HG02798 (cell line): ENCODE results near the gene LRRK1.
"Not testable (repeated sequence)": the region's sequence is repeated elsewhere in the genome, so short reads cannot be mapped to it uniquely, and the experiment has no call there.

Experiments used
- ATAC-seq: cut with Tn5 transposase; IDR thresholded peaks from one replicate; pipeline ENCODE4 v1.9.1; 2021; ENCODE audit warnings: mild to moderate bottlenecking; ENCODE audit not compliant: unreplicated experiment, poor library complexity

LRRK1 gene

DNA sequence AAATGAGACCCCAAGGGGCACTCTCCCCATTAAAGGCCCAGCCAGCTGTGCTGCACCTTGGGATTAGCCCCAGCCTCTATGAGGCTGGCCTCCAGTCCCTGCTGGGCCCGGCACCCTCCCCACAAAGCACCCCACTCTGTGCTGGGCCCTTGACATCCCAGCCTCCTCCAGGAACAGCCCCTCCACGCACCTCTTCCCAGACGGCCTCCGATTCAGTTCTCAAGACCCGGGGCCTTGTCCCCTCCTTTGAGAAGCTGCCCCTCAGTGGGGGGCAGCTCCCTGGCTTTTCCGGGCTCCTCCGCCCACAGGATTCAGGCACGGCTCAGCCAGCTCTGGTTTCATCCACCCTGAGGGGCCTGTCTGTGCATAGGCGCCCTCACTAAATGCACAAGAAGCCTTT is 144.1 kb downstream of the LRRK1 start:
- ATAC-seq, result no peak

DNA sequence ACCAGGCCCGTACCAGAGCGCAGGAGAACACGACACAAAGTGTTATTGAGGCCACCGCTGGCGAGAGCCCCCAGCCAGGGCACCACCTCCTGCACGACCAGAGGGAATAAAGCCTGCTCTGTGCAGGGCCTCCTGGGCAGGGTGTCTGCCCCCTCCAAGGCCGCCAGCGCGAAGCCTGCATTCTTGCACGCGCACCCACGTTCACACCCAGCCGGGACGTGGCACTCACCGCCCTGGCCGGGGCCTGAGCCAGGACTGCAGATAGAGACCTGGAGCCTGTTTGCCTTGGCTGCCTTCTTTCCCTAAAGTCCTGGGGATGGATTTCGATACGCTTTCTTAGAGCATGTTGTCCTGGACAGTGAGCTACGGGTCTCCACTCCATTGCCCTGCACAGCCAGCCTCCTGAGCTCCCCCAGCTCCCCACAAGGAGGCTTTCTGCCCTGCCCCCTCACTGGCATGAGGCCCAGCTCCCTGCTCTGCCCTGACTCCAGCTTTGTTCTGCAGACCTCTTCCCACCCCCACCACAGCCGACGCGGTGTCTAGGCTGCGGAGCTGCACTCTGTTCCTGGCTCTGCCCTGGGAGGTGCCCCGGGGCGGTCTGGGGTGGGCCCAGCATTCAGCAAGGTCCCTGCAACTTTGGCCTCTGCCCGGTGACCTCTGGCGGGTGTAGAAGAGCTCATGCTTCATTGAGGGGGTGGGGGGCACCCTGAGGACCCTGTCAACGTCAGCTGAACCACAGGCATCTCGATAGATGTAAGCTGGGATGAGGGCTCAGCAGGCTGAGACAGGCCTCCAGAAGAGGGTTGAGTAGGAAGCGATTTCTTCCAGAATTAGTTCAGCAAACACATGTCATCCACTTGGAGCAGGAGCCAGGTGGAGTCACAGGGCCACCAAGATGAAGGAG is 145.0 kb downstream of the LRRK1 start:
- ATAC-seq, result no peak

DNA sequence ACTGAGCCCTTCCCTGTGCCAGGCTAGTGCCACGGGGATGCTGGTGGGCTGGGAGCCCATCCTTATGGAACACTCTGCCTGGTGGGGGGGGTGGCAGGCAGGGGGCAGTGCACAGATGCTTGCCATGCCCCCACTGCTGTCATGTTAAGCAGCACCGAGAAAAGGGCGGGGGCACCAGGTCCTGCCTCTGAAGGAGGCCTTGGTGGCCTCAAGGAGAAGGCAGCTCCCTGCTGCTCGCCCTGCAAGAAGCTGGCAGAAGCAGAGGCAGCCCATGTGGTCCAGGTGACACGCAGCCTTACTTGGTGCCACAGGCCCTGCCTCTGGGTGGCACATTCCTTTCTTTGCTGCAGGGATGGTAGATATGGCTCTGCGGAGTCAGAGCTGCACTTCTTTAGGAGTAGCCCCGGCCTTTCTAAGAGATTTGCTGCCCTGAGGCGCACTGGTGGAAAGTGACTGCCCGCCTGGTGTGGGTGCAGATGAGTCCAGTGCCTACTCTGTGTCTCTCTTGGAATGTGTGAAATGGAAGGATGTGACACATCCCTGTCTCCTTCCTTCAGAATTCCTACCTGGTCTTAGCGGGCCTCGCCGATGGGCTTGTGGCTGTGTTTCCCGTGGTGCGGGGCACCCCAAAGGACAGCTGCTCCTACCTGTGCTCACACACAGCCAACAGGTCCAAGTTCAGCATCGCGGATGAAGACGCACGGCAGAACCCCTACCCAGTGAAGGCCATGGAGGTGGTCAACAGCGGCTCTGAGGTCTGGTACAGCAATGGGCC is 145.8 kb downstream of the LRRK1 start:
- ATAC-seq, result no peak

DNA sequence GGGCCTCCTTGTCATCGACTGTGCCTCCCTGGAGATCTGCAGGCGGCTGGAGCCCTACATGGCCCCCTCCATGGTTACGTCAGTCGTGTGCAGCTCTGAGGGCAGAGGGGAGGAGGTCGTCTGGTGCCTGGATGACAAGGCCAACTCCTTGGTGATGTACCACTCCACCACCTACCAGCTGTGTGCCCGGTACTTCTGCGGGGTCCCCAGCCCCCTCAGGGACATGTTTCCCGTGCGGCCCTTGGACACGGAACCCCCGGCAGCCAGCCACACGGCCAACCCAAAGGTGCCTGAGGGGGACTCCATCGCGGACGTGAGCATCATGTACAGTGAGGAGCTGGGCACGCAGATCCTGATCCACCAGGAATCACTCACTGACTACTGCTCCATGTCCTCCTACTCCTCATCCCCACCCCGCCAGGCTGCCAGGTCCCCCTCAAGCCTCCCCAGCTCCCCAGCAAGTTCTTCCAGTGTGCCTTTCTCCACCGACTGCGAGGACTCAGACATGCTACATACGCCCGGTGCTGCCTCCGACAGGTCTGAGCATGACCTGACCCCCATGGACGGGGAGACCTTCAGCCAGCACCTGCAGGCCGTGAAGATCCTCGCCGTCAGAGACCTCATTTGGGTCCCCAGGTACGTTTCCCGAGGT is 146.5 kb downstream of the LRRK1 start:
- no peak for ATAC-seq

DNA sequence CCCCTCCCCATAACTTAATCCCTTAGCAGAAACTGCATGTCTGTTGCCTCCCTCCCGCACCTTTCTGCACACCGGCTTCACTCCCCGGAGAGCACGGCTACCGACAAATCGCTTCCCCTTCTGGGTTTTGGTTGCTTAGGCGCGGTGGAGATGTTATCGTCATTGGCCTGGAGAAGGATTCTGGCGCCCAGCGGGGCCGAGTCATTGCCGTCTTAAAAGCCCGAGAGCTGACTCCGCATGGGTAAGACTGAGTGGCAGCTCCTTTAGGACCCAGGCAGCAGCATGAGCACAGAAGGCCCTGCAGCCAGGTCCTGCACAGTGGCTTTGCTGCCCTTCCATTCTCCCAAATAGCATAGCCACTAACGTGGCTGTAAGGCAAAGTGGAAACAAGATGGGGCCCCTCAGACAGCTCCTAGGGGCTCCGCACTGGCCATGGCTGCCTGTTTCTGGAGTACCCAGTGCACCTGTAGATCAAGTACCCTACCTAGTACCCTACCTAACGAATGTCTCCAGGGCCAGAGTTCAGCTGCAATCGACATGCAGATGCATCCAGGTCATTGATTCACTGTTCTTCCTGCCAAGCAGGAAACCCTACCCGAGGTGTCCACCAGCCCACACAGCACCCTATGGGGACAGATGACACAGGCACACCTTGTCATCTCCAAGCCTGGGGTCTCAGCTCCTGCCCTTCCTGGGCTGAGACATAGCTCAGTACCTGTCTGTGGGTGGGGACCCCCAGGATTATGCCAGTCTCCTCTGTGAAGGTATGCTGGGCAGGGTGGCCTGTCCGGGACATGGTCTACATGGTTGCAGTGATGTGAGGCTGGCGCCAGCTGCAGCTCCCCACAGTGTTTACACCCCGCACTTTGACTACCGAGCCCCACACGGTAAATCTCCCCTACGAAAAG is 147.6 kb downstream of the LRRK1 start:
- no peak for ATAC-seq

DNA sequence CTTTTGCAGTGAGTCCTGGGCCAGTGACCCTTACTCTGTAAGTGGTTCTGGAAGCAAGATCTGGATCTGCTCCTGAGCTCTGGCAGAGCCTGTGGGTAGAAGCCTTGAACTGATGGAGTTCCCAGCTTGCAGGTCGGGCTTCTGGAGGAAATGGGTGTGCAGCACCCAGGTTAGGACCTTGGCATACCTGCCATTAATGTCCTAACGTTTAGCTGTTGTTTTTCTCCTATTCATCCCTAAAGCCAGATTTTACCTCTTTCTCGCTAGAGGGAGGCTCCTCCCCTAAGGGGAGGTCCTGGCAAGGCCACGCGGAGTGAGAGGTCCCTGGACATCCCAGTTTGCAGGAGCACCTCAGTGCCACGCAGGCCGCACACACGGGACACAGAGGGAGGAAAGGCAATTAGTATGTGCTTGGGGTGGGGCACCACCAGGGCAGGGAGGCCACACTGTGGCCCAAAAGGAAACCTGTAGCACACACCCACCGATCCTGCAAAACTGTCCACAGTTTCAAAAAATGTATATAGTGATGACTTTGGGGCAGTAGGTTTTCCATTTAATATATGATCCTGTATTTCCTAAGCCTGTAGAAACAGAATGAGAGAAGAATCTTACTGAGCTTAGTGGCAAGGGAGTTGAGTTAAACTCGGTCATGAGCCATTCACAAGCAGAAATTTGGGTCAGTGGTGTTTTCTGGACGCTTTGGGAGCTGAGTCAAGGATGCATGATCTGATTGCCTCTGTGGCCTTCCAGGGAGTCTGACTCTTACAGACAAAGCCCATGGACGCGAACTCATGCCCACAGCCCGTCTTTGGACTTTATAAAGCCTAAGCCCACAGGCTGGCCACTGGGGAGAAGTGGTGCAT is 148.7 kb downstream of the LRRK1 start:
- no peak for ATAC-seq

DNA sequence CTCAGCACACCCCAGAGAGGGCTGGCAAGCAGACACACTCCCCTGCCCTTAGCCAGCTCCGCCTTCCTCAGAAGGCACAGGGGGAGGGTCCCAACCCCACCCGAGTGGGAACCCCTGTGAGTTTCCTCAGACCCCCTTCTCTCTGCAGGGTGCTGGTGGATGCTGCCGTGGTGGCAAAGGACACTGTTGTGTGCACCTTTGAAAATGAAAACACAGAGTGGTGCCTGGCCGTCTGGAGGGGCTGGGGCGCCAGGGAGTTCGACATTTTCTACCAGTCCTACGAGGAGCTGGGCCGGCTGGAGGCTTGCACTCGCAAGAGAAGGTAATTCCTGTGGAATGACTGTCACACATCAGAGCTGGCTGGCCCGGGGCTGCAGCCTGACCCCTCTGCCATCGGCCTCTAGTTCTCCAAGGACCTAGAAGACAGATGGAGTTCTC is 149.4 kb downstream of the LRRK1 start:
- ATAC-seq, result no peak

DNA sequence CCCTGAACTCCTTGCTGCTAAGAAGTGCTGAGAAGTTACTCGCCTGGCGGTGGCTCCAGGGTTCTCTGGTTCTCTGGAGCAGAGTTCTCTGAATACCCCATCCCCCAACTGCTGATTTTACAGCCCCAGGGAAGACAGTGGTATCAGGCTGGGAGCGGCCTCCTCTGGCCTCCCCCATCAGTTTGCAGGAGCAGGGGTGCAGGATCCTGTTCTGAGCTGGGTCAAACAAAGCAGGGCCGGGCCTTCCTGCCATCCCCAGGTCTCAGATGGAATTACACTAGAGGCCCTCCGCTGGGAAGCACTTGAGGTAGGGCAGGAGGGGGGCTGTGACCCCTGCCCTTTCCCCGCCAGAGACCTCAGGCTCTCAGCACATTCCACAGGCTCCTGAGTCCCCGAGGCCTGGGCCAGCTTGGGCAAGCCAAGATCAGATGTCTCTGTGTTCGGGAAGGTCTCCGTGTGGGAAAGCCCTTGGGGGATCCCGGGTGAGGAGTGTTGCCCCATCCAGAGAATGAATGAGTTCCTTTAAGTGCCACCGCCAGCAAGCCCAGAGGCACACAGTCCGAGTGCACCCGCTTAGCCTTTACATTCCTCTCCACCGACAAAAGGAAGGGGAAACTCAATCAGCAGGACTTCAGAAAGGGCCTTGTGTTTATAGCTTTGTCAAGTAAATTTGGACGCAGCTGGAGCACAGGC is 149.9 kb downstream of the LRRK1 start:
- no peak for ATAC-seq

DNA sequence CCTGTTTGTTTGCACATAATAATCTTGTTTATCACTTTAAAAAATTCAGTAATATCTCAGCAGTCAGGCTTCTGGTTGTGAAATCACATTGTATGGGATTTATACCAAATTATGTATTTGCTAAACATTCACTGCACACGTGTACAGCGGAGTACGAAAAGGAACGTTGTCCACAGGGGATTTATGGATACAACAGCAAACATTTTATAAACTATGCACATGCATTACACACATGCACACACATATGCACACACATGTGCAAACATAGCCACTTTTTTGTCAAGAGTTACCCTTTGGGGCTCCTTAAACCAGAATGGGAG is 150.5 kb downstream of the LRRK1 start:
- no peak for ATAC-seq

DNA sequence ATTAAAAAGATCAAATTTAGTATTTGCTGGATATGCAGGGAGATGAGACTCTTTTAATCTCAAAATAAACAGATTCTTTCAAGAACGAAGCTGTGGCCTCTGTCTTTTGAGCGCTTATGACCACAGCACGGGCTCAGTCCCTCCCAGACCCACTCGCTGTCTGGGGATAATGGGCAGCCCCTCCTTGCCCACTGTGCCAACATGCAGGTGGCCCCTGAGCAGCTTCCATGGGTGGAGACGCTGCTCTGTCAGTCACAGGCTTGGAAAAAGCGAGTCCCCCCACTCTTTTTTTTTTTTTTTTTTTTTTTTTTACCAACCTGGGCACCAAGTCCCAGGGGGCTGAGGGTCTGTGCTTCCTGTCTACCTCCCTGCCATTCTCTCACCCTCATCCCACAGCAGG is 150.9 kb downstream of the LRRK1 start:
- no peak for ATAC-seq

DNA sequence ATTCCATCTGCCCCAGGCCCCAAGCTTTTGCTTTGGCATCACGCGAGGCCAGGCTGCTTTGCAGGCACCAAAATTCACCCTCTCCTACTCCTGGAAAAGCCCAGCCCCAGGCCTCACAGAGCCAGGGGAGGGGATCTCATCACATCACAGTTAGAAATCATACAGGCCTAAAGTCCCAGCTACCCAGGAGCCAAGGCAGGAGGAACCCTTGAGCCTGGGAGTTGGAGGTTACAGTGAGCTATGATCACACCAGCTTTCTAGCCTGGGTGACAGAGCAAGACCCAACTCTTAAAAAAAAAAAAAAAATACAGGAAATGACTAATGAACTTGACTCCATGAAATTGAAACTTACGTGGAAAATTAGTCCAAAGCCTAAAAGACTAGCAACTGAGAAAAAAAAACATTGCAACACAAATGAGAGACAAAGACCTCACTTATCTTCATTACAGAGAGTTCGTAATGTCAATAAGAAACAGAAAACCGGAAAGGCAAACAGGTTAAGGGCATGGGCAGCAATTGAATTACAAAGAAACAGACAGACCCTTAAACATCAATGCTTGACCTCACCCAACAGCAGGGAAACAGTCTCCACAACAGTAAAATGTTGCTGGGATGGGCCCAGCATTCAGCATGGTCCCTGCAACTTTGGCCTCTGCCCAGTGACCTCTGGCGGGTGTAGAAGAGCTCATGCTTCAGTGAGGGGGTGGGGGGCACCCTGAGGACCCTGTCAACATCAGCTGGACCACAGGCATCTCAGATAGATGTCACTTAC is 151.5 kb downstream of the LRRK1 start:
- ATAC-seq, result no peak

DNA sequence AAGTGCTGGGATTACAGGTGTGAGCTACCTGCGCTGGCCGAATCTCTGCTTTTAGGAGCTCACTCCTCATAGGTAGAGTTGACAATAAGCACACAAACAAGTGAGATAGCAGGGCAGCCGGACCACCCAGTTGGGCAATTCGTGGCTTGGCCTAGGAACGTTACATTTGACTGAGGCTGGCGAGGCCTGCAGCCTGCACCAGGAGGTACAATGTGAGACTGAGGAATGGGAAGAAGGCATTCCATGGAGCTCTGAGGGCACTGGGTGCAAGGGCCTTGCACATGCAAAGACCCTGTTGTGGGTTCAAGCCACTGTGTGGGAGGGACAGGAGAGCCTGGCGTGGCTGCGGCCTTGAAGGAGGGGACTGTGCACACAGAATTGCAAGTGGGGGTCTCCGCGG is 152.5 kb downstream of the LRRK1 start:
- ATAC-seq, result no peak

DNA sequence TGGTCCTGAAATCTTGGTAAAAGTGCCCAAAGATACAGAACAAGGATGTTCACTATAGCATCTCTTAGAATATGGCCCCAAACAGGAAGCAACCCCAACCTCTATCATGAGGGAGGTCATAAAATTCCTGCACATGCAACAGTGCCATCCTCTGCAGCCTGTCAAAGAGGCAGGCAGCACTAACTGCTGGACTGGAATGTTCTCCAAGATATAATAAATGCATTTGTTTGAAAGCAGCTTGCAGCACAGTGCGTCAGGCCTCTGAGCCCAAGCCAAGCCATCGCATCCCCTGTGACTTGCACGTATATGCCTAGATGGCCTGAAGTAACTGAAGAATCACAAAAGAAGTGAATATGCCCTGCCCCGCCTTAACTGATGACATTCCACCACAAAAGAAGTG is 153.1 kb downstream of the LRRK1 start:
- not testable (repeated sequence) for ATAC-seq

DNA sequence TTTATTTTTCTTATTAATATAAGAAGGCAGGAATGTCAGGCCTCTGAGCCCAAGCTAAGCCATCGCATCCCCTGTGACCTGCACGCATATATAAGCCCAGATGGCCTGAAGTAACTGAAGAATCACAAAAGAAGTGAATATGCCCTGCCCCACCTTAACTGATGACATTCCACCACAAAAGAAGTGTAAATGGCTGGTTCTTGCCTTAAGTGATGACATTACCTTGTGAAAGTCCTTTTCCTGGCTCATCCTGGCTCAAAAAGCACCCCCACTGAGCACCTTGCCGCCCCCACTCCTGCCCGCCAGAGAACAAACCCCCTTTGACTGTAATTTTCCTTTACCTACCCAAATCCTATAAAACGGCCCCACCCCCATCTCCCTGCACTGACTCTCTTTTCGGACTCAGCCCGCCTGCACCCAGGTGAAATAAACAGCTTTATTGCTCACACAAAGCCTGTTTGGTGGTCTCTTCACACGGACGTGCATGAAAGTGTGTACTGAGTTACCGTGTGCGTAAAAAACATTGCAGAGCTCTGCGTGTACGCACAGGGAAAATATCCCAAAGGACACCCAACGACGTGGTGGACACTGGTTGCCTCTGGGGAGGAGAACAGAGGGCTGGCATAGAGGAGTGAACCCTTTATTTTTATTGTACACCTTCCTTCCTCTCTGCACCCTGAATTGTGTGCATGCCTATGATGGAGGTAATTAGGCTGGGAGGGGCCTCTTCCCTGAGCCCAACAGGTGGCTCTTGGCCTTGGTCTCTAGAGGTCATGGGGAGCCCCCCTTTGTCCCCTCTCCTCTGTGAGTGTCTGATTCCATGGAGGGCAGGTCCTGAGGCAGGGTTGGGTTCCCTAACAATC is 158.9 kb downstream of the LRRK1 start:
- ATAC-seq, result not testable (repeated sequence)

DNA sequence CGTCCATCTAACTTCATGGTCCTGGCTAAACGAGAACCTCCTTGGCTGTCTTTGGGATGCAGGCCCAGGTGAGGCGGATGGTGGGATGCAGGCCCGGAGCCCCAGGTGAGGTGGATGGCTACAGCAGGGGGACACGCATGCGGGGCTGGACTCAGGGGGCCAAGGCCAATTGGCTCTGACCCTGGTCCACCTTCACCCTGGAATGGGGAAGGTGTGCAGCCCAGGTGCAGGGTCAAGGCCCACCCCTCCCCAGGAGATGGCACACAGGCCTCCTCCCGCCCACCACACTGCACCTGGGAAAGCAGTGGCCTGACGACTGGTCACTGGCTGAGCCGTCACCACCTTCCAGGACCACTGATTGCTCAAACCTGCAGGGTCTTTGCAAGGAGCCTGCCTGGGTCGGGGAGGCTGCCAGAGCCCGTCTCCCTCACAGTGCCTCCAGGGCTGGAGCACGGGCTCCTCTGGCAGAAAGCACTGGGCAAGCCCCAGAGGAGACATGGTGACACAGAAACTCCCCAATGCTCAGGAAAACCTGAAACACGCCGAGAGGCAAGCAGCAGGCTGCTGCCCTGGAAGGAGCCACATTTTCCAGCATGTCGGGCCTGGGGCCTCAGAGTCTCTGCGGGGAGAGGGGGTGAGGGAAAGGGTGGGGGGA is 159.6 kb downstream of the LRRK1 start:
- ATAC-seq, result no peak

DNA sequence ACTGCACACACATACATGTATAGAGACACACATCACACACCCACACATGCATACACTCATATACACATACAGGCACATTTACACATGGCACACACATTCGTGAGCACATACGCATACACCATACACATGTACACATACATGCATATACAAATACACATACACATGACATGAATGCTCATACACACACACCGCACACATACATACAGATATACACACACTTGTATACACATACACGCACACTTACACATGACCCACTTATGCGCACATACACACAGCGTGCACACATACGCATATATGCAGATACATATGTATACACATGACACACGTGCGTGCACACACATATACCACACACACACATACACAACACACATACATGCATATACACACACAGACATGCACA is 162.7 kb downstream of the LRRK1 start:
- no peak for ATAC-seq
